CD8-positive, alpha-beta memory T cell (primary cell): ENCODE results near the gene IL16. TPM values are rescaled to one million over a fixed set of nuclear protein-coding genes. Genes with fewer than 3 reads are reported as not detected.
"Not testable (repeated sequence)": the region's sequence is repeated elsewhere in the genome, so short reads cannot be mapped to it uniquely, and the experiment has no call there.

Experiments
- CTCF ChIA-PET: fragments of 350-600 bp; sonication (Branson Sonifier 250); formaldehyde crosslinking; loops from one replicate; lab custom pipeline; 2021; ENCODE audit warnings: antibody characterized with exemption; lab: Charles Lee
- POLR2A ChIA-PET: fragments of 350-600 bp; sonication (Branson Sonifier 250); formaldehyde crosslinking; loops from one replicate; lab custom pipeline; 2021; ENCODE audit warnings: antibody characterized with exemption; lab: Charles Lee
- DNase-seq, 5 donors: peaks; one replicate each; pipeline versions ENCODE4 v3.0.0 to v3.0.0-alpha.2; 2020 to 2022; ENCODE audit warnings: mixed read lengths in 1 of 5
- H3K27ac ChIP-seq: one replicate; pipeline ENCODE4 v1.7.0; 2013; ENCODE audit warnings: low read depth, mild to moderate bottlenecking, low read length, moderate library complexity
- H3K27me3 ChIP-seq: 2 replicates; pipeline ENCODE4 v1.7.0; 2013; ENCODE audit warnings: low read length, mild to moderate bottlenecking; ENCODE audit not compliant: insufficient read depth, poor library complexity, severe bottlenecking
- H3K36me3 ChIP-seq: 2 replicates; pipeline ENCODE4 v1.7.0; 2013; ENCODE audit warnings: mild to moderate bottlenecking, low read length, moderate library complexity; ENCODE audit not compliant: insufficient read depth
- H3K4me1 ChIP-seq: 2 replicates; pipeline ENCODE4 v1.7.0; 2013; ENCODE audit warnings: mild to moderate bottlenecking, low read length, moderate library complexity; ENCODE audit not compliant: insufficient read depth
- H3K4me3 ChIP-seq: 2 replicates; pipeline ENCODE4 v1.7.0; 2013; ENCODE audit warnings: mild to moderate bottlenecking, low read length
- H3K9me3 ChIP-seq: 2 replicates; pipeline ENCODE4 v1.7.0; 2013; ENCODE audit warnings: mild to moderate bottlenecking, low read length
- H3K27ac Mint-ChIP-seq, 8 donors: one replicate each; pipeline ENCODE4 v1.8.0; 2020 to 2021; ENCODE audit warnings: mixed read lengths in 8 of 8, mild to moderate bottlenecking in 6 of 8, inconsistent platforms in 3 of 8, moderate library complexity in 3 of 8
- H3K27me3 Mint-ChIP-seq, 2 donors: one replicate each; pipeline ENCODE4 v1.8.0; 2020 to 2021; ENCODE audit warnings: mixed read lengths in 2 of 2, mild to moderate bottlenecking in 1 of 2, moderate library complexity in 1 of 2
- H3K36me3 Mint-ChIP-seq, 3 donors: one replicate each; pipeline ENCODE4 v1.8.0; 2020 to 2021; ENCODE audit warnings: mixed read lengths in 3 of 3, inconsistent platforms in 1 of 3, mild to moderate bottlenecking in 1 of 3
- H3K4me1 Mint-ChIP-seq, 3 donors: one replicate each; pipeline ENCODE4 v1.8.0; 2020 to 2021; ENCODE audit warnings: mixed read lengths in 3 of 3, inconsistent platforms in 1 of 3, mild to moderate bottlenecking in 1 of 3
- H3K4me3 Mint-ChIP-seq, 7 donors: one replicate each; pipeline ENCODE4 v1.8.0; 2020 to 2021; ENCODE audit warnings: mixed read lengths in 7 of 7, mild to moderate bottlenecking in 6 of 7, moderate library complexity in 4 of 7, inconsistent platforms in 2 of 7
- H3K9me3 Mint-ChIP-seq, 5 donors: one replicate each; pipeline ENCODE4 v1.8.0; 2020 to 2022; ENCODE audit warnings: mixed read lengths in 5 of 5, mild to moderate bottlenecking in 3 of 5, moderate library complexity in 2 of 5, inconsistent platforms in 1 of 5
- polyA plus RNA-seq: library from polyadenylated mRNA; unstranded; fragments of 300-500 nt; fragmentation: Illumina TruSeq; gene quantifications from one replicate; pipeline ENCODE4 v1.2.3, GENCODE V29; 2021
- total RNA-seq, 2 experiments: library from RNA; stranded (reverse); gene quantifications; one replicate each; pipeline ENCODE4 v1.2.3, GENCODE V29; 2021

The IL16 gene
- total and polyA plus RNA-seq, 3 experiments from 2014 or later, result 73.4 to 310 (median 73.8) TPM

GRCh38 chr15:81323944-81324881 lies 127.5 kb downstream of the IL16 start, which contains the start of gene STARD5:
Gene STARD5, minus strand, starts transcription at chr15:81324141. Its CDS starts 42 bp downstream, at chr15:81324099.
- H3K27ac Mint-ChIP-seq, result peak within 1 kb of the TSS; percentile 41 to 98 (median 92)
- POLR2A ChIA-PET, result interaction anchor here (0.7 to 1.6 kb wide), 8 partner anchors 9 to 40 kb away, joined by 3 to 9 read pairs (median 5); no protein-coding TSS in a partner anchor
- H3K27me3 ChIP-seq, result no peaks in the 10 kb centered on the region
- peak within 1 kb of the TSS; percentile 85 to 100 (median 95) for H3K4me3 Mint-ChIP-seq
- CTCF ChIA-PET, result interaction anchor here (0.7 to 2.5 kb wide), 13 partner anchors 11 to 76 kb away, joined by 3 to 20 read pairs (median 5); no protein-coding TSS in a partner anchor
- peaks cover 0 to 24% (median 0%) of the 10 kb centered on the region in 3 donors for H3K36me3 Mint-ChIP-seq
- peaks cover 23 to 42% (median 26%) of the 10 kb centered on the region in 3 donors for H3K4me1 Mint-ChIP-seq
- H3K4me3 ChIP-seq, result peak within 1 kb of the TSS; percentile 86
- H3K4me1 ChIP-seq, result peaks cover 20% of the 10 kb centered on the region
- no peaks in the 10 kb centered on the region for H3K27me3 Mint-ChIP-seq
- no peaks in the 10 kb centered on the region for H3K9me3 ChIP-seq
- DNase-seq, result peak; percentile 92 to 96 (median 94)
- H3K9me3 Mint-ChIP-seq, result no peaks in the 10 kb centered on the region
- H3K36me3 ChIP-seq, result no peaks in the 10 kb centered on the region
- H3K27ac ChIP-seq, result peak within 1 kb of the TSS; percentile 62

- H3K4me3 ChIP-seq, result no peak overlapping the region
- no peaks in the 10 kb centered on the region for H3K9me3 Mint-ChIP-seq
- POLR2A ChIA-PET, result interaction anchor here (0.6 kb wide), 1 partner anchor 174 kb away, joined by 3 read pairs; no protein-coding TSS in a partner anchor
- no peaks in the 10 kb centered on the region for H3K36me3 ChIP-seq
- peaks cover 0 to 12% (median 0%) of the 10 kb centered on the region in 3 donors for H3K36me3 Mint-ChIP-seq
- no peaks in the 10 kb centered on the region for H3K9me3 ChIP-seq
- H3K4me3 Mint-ChIP-seq, result peak overlapping the region in 1 of 7 donors; percentile 5
- H3K27me3 Mint-ChIP-seq, result no peaks in the 10 kb centered on the region
- H3K27ac ChIP-seq, result no peak overlapping the region
- peaks cover 27% of the 10 kb centered on the region for H3K4me1 ChIP-seq
- CTCF ChIA-PET, result interaction anchor here (1.9 to 4.5 kb wide), 3 partner anchors 9 to 59 kb away, joined by 13 to 17 read pairs (median 13); no protein-coding TSS in a partner anchor
- H3K27ac Mint-ChIP-seq, result peak overlapping the region in 1 of 8 donors; percentile 31
- no peak for DNase-seq
- peaks cover 23 to 34% (median 26%) of the 10 kb centered on the region in 3 donors for H3K4me1 Mint-ChIP-seq
- H3K27me3 ChIP-seq, result no peaks in the 10 kb centered on the region
Measured at GRCh38 chr15:81326466-81327212, 130.0 kb downstream of the IL16 start.

- POLR2A ChIA-PET, result interaction anchor here (0.6 kb wide), 1 partner anchor 175 kb away, joined by 3 read pairs; no protein-coding TSS in a partner anchor
- H3K27ac ChIP-seq, result no peak overlapping the region
Measured at GRCh38 chr15:81327516-81327915, 130.8 kb downstream of the IL16 start.

GRCh38 chr15:81329446-81329845 lies 132.8 kb downstream of the IL16 start:
- Mint-ChIP-seq H3K27ac (peak overlapping the region in 1 of 8 donors; percentile 32), H3K27me3 (no peaks in the 10 kb centered on the region), H3K4me3 (no peak overlapping the region), H3K36me3 (peaks cover 0 to 1% (median 0%) of the 10 kb centered on the region in 3 donors), H3K9me3 (no peaks in the 10 kb centered on the region), H3K4me1 (peaks cover 6 to 8% (median 7%) of the 10 kb centered on the region in 3 donors)
- no peak for DNase-seq
- no peaks in the 10 kb centered on the region for H3K9me3 ChIP-seq
- no peak overlapping the region for H3K4me3 ChIP-seq
- no peaks in the 10 kb centered on the region for H3K36me3 ChIP-seq
- H3K27me3 ChIP-seq, result no peaks in the 10 kb centered on the region
- CTCF ChIA-PET, result interaction anchor here (4.5 kb wide), 1 partner anchor 54 kb away, joined by 17 read pairs; no protein-coding TSS in a partner anchor
- no peak overlapping the region for H3K27ac ChIP-seq
- H3K4me1 ChIP-seq, result peaks cover 18% of the 10 kb centered on the region
- POLR2A ChIA-PET, result no interaction called here

More at GRCh38 chr15:81327516-81327915, 130.8 kb downstream of the IL16 start:
- Mint-ChIP-seq H3K4me3 (no peak overlapping the region), H3K9me3 (no peaks in the 10 kb centered on the region), H3K27me3 (no peaks in the 10 kb centered on the region), H3K27ac (no peak overlapping the region), H3K36me3 (peaks cover 0 to 9% (median 0%) of the 10 kb centered on the region in 3 donors), H3K4me1 (peaks cover 19 to 26% (median 20%) of the 10 kb centered on the region in 3 donors)
- CTCF ChIA-PET, result interaction anchor here (1.9 to 4.5 kb wide), 3 partner anchors 8 to 60 kb away, joined by 13 to 17 read pairs (median 13); no protein-coding TSS in a partner anchor
- H3K36me3 ChIP-seq, result no peaks in the 10 kb centered on the region
- H3K9me3 ChIP-seq, result no peaks in the 10 kb centered on the region
- no peaks in the 10 kb centered on the region for H3K27me3 ChIP-seq
- peaks cover 26% of the 10 kb centered on the region for H3K4me1 ChIP-seq
- no peak overlapping the region for H3K4me3 ChIP-seq
- no peak for DNase-seq

- Mint-ChIP-seq H3K27ac (peak overlapping the region in 1 of 8 donors; percentile 47), H3K9me3 (no peaks in the 10 kb centered on the region), H3K4me1 (no peaks in the 10 kb centered on the region), H3K36me3 (no peaks in the 10 kb centered on the region), H3K4me3 (no peak overlapping the region), H3K27me3 (no peaks in the 10 kb centered on the region)
- Histone ChIP-seq H3K4me3 (no peak overlapping the region), H3K9me3 (no peaks in the 10 kb centered on the region), H3K36me3 (no peaks in the 10 kb centered on the region), H3K27ac (no peak overlapping the region), H3K4me1 (peaks cover 9% of the 10 kb centered on the region), H3K27me3 (no peaks in the 10 kb centered on the region)
- ChIA-PET POLR2A (no interaction called here), CTCF (interaction anchor here (3.0 to 4.5 kb wide), 2 partner anchors 55 kb away, joined by 15 to 17 read pairs; no protein-coding TSS in a partner anchor)
- no peak for DNase-seq
Measured at GRCh38 chr15:81330366-81331090, 133.8 kb downstream of the IL16 start.

- H3K4me3 ChIP-seq, POLR2A ChIA-PET: not testable (repeated sequence)
Measured at GRCh38 chr15:81331141-81331540, 134.5 kb downstream of the IL16 start.

GRCh38 chr15:81331600-81331999 lies 134.9 kb downstream of the IL16 start:
- Mint-ChIP-seq H3K36me3 (no peaks in the 10 kb centered on the region), H3K4me1 (peaks cover 0 to 3% (median 3%) of the 10 kb centered on the region in 3 donors), H3K4me3 (no peak overlapping the region), H3K27ac (peak overlapping the region in 2 of 8 donors; percentile 37 to 75), H3K27me3 (no peaks in the 10 kb centered on the region), H3K9me3 (no peaks in the 10 kb centered on the region)
- Histone ChIP-seq H3K27ac (no peak overlapping the region), H3K4me1 (peaks cover 9% of the 10 kb centered on the region), H3K27me3 (no peaks in the 10 kb centered on the region), H3K36me3 (no peaks in the 10 kb centered on the region), H3K9me3 (no peaks in the 10 kb centered on the region), H3K4me3 (no peak overlapping the region)
- ChIA-PET POLR2A (no interaction called here), CTCF (interaction anchor here (1.2 to 3.0 kb wide), 2 partner anchors 23 to 57 kb away, joined by 4 to 15 read pairs; no protein-coding TSS in a partner anchor)
- no peak for DNase-seq

More at GRCh38 chr15:81331141-81331540, 134.5 kb downstream of the IL16 start:
- CTCF ChIA-PET, result interaction anchor here (3.0 kb wide), 1 partner anchor 56 kb away, joined by 15 read pairs; no protein-coding TSS in a partner anchor
- H3K4me1 Mint-ChIP-seq, H3K27me3 Mint-ChIP-seq, H3K27me3 ChIP-seq, H3K9me3 ChIP-seq, H3K4me3 Mint-ChIP-seq, H3K36me3 ChIP-seq, H3K36me3 Mint-ChIP-seq, H3K27ac Mint-ChIP-seq, H3K4me1 ChIP-seq, DNase-seq, H3K9me3 Mint-ChIP-seq, H3K27ac ChIP-seq: not testable (repeated sequence)
